SK-N-SH treated with all-trans-retinoic acid at 6 μM for 48 hours (cell line): ENCODE results near the gene EGFLAM.

Experiments used
- CSDC2 ChIP-seq: fragments of 250-450 bp; sonication (Bioruptor Pico); IDR thresholded peaks from 2 replicates; pipeline ENCODE4 v1.5.0; 2020; ENCODE audit warnings: mild to moderate bottlenecking, moderate library complexity
- ISL1 ChIP-seq: fragments of 250-450 bp; sonication (Bioruptor Pico); IDR thresholded peaks from 2 replicates; pipeline ENCODE4 v2.1.2; 2022; ENCODE audit warnings: mild to moderate bottlenecking, moderate library complexity
- RARB ChIP-seq: fragments of 250-450 bp; sonication (Bioruptor Pico); IDR thresholded peaks from 2 replicates; pipeline ENCODE4 v1.8.0; 2021; ENCODE audit warnings: mild to moderate bottlenecking, moderate library complexity
- TF ChIP-seq, protein P1 (sequence below): fragments of 250-450 bp; sonication (Bioruptor Pico); IDR thresholded peaks from 2 replicates; pipeline ENCODE4 v1.8.0; 2020; ENCODE audit warnings: mild to moderate bottlenecking, moderate library complexity, borderline replicate concordance
- TF ChIP-seq, protein P2 (sequence below): fragments of 250-450 bp; sonication (Bioruptor Pico); IDR thresholded peaks from 2 replicates; pipeline ENCODE4 v1.5.1; 2020; ENCODE audit warnings: low read depth, mild to moderate bottlenecking, moderate library complexity
- TF ChIP-seq, protein P3 (sequence below): fragments of 250-450 bp; sonication (Bioruptor Pico); IDR thresholded peaks from 2 replicates; pipeline ENCODE4 v1.8.0; 2021; ENCODE audit warnings: low read depth, mild to moderate bottlenecking, moderate library complexity, borderline replicate concordance

DNA sequence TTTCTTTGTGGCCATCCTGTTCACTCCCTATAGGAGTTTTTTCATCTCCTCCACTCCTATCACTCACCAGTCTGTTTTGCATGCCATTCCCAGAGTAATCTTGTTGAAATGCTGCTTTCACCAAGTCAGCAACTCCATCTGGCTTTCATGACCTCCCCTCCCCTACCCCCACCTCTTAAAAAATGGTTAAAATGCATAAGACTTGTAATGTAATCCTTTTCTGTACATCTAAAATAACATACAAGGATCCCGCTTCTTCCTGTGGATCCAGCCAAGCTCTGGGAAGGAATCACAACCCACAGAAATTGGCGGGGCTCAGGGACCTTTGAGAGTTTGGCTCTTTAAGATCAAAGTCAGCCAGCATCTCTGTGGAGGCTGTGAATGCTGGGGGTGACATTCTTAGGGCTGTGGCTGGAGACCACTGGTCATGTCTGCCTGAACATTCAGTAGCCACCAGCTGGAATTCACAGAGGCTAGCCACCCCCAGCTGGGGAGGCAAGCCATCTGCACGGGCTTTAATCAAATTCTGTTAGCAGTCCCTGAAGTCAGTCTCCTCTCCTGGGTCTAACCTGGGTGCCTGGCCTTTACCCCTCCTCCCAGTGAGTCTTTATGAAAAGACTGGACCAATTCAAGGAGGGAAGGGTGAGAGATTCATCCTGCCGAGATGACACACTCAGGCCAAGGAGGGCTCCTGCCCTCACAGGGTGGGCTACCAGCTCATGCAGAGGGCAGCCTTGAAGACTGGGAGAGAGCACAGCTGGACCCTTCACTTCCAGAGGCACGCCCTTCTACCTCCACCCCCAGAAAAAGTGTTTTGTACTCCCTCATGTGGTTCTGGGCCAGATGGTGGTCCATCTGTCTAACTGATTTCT lies 165.2 kb downstream of the EGFLAM start:
- no peak for TF ChIP-seq CSDC2
- no peak for TF ChIP-seq RARB (CRISPR knock-in tag)
- TF ChIP-seq, protein P1, sequence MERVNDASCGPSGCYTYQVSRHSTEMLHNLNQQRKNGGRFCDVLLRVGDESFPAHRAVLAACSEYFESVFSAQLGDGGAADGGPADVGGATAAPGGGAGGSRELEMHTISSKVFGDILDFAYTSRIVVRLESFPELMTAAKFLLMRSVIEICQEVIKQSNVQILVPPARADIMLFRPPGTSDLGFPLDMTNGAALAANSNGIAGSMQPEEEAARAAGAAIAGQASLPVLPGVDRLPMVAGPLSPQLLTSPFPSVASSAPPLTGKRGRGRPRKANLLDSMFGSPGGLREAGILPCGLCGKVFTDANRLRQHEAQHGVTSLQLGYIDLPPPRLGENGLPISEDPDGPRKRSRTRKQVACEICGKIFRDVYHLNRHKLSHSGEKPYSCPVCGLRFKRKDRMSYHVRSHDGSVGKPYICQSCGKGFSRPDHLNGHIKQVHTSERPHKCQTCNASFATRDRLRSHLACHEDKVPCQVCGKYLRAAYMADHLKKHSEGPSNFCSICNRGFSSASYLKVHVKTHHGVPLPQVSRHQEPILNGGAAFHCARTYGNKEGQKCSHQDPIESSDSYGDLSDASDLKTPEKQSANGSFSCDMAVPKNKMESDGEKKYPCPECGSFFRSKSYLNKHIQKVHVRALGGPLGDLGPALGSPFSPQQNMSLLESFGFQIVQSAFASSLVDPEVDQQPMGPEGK (CRISPR knock-in tag), result no peak
- TF ChIP-seq, protein P2, sequence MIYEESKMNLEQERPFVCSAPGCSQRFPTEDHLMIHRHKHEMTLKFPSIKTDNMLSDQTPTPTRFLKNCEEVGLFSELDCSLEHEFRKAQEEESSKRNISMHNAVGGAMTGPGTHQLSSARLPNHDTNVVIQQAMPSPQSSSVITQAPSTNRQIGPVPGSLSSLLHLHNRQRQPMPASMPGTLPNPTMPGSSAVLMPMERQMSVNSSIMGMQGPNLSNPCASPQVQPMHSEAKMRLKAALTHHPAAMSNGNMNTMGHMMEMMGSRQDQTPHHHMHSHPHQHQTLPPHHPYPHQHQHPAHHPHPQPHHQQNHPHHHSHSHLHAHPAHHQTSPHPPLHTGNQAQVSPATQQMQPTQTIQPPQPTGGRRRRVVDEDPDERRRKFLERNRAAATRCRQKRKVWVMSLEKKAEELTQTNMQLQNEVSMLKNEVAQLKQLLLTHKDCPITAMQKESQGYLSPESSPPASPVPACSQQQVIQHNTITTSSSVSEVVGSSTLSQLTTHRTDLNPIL, result no peak
- no peak for TF ChIP-seq ISL1 (CRISPR knock-in tag)
- TF ChIP-seq, protein P3, sequence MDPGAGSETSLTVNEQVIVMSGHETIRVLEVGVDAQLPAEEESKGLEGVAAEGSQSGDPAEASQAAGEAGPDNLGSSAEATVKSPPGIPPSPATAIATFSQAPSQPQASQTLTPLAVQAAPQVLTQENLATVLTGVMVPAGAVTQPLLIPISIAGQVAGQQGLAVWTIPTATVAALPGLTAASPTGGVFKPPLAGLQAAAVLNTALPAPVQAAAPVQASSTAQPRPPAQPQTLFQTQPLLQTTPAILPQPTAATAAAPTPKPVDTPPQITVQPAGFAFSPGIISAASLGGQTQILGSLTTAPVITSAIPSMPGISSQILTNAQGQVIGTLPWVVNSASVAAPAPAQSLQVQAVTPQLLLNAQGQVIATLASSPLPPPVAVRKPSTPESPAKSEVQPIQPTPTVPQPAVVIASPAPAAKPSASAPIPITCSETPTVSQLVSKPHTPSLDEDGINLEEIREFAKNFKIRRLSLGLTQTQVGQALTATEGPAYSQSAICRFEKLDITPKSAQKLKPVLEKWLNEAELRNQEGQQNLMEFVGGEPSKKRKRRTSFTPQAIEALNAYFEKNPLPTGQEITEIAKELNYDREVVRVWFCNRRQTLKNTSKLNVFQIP (CRISPR knock-in tag), result no peak
